A549 treated with GW870086 at 1 μM for 4 hours (cell line): ENCODE data around the gene DNAAF3. TPM values are rescaled to one million over a fixed set of nuclear protein-coding genes. Genes with fewer than 3 reads are reported as not detected.

Experiments used
- total RNA-seq: library from RNA; stranded (reverse); fragments of 200-300 nt; extraction: Qiagen RNA extraction; gene quantifications from 5 replicates; pipeline ENCODE4 v1.2.3, GENCODE V29; 2022; ENCODE audit warnings: low read depth

DNAAF3 gene
- total RNA-seq = 3.7 to 7.7 TPM (median 5.7 TPM) in 5 replicates

DNA sequence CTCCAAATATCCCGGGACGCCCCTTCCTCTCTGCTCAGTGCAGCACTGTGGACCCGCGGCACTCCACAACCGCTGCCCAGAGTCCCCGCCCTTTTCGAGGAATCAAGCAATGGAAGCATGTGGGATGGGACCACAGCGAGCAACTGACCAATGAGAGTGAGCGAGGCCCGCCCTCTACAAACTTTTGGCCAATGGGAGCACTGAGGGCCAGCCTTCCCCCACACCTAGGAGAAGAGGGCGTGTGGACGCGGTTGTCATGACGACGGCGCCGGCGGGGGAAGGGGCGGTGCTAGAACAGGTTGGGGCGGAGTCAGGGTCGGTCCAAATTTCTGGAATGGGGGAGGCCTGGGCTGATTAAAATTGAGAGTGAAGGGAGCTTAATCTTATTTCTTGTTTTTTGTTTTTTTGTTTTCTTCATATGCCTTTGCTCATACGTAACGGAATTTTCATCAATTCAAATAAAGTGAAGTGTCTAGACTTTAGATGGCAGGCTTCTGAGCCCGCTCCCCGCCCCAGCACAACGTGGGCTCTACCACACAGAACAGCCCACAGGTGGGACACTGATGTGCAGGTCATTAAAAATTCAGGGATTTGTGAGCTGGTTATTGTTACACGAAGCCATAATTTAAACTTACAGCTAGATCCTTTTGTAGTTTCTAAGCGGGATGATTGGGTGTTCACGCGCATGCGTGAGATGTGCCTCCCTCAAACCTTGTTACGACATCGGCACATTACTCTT lies at the start of gene DNAAF3:
Gene DNAAF3 (minus strand): TSS at position 84 of the 739 bp plus-strand sequence. CDS start 200 bp downstream, outside the sequence.

GRCh38 chr19:55208880-55209692 lies 42.7 kb upstream of the DNAAF3 start, which contains the start of gene PTPRH:
Gene PTPRH, minus strand, starts transcription at chr19:55209501. Its CDS starts 68 bp downstream, at chr19:55209433.

DNA sequence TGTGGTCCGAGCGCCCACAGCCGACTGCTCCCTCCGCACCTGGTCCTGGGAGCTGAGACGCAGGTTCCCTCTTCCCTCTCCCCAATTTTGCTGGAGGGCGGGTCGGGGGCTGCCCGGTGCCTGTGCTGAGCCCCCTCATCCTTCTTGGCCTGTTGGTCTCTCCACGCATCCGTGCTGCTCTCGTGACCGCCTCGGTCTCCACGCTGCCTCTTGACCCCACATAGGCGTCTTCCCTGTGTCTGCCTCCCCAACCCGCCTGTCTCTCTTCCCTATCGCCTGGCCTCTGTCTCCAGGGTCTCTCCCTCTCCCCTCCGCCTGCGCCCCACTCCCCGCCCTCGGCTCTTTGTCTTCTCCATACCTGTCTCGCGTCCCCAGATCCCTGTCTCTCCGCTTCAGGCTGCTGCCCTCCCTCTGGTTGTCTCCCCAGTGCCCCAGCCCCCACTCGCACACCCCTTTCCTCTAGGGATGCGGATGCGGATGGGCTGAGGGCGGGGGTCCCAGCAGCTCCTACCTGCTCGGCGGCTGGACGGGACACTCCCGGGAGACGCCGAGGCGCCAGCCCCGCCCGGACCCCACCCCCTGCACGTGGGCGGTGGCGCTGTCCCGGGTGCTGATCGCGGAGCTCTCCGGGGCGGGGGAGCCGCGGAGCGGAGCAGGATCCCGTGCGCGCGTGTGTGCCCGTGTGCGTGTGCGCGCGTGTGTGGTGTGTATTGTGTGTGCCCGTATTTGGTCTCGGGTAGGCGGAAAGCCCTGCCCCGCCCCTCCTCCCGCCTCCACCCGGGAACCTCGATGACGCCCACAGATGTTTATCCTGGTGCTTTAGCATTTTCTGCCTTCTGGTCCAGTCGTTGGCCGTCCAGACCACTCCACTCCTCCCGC lies 13.4 kb upstream of the DNAAF3 start, which contains the start of gene SYT5:
Gene SYT5 (minus strand): TSS at position 684 of the 879 bp plus-strand sequence. CDS start 1,248 bp downstream, outside the sequence.

DNA sequence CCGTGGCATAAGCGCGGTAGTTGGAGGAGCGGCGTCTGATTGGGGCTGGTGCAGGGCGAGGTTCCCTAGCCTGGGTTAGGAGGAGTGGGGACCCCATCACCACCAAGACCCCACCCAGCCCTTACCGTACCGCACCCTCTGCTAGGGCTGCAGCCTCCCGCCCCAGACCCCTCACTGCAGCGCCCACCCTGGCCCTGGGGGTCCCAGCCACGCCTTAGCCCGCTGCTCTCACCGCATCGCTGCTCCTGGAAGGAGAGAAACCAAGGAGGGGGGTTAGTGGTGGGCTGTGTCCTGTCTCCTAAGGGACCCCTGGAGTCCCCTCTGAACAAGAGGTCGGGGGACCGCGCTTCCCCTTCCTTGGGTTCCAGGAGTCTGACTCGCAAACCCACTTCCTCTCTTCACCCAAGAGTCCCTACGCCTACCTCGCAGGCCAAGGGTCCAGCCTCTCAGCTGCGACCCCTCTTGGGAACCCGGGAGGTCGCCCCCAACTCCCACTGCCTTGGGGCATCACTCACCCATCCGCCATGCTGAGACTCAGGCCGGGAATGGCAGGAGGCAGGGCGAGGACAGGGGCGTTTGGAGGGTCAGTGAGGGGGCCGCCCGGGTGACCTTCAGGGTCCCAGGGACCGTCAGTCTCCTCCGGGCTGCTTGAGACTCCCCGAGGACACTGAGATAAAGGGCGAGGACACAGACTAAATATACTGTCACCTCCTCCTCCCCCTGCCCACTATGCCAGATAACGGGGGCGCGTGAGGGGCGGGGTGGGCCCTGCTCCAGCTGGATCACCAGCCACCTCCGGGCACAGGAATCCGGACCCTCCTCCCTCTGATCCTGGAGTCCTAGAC lies 9.1 kb downstream of the DNAAF3 start, which contains the start of gene TNNI3:
Gene TNNI3 (minus strand): TSS at position 669 of the 845 bp plus-strand sequence. CDS start 143 bp downstream, at position 526.

DNA sequence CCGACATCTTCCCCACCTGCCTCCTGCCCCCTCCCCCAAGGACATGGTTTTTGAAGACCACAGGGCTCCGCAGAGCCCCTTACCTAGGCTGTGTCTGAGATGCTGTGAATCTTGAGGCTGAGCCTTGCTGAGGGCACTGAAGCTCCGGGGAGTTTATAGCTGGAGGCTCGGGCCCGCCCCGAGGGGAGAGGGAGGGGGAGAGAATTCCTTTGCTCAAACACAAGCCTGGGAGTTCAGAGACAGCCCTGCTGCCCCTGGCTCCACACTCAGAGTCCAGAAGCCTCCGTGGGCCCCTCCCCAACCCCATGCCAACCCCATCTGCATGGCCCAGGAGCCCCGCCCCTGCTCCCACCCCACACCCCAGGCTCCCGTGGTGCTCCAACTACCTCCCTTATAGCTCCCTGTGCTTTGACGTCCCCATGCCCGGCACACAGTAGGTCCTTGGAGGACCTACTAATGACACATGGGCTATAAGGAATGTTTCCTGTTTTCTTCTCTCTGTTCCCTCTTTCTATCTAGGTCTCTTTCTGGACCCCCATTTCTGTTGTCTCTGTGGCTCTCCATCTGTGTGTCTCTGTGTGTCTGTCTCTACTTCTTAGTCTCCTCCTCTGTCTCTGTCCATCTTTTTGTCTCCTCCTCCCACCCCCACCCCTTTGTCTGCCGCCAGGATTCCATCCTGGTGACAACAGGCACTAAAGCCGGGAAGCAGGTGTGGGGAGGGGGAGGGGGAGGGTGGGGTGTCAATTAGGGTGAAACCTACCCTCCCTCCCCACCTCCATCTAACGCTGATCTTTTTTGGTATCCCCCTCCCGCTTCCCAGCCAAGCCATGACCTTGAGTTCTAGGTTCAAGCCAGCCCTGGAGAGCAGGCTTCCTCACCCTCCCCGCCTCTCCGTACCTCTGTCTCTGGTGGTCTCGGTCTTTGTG lies 17.1 kb downstream of the DNAAF3 start, which contains the start of gene TNNT1:
Gene TNNT1 (minus strand): TSS at position 129 of the 926 bp plus-strand sequence. CDS start 2,049 bp downstream, outside the sequence.

GRCh38 chr19:55116859-55117662 lies 49.4 kb downstream of the DNAAF3 start, which contains the start of gene PPP1R12C:
Gene PPP1R12C, minus strand, starts transcription at chr19:55117637. Its CDS starts 94 bp downstream, at chr19:55117543.

Other genes with a start within 250 kb of the DNAAF3 start
- 0.07 TPM in 1 of 5 replicates, not detected in the others for gene NLRP7, start 219.1 kb downstream of the DNAAF3 start, total RNA-seq
- 24.3 to 27.0 TPM (median 26.5 TPM) in 5 replicates for gene NLRP2, start 200.2 kb downstream of the DNAAF3 start, total RNA-seq
- gene GP6, start 128.3 kb downstream of the DNAAF3 start, total RNA-seq = 0.08 to 0.22 TPM (median 0.17 TPM) in 4 of 5 replicates, not detected in the other
- gene RDH13, start 103.5 kb downstream of the DNAAF3 start, total RNA-seq = 15.2 to 22.6 TPM (median 20.6 TPM) in 5 replicates
- 5.0 to 6.5 TPM (median 5.9 TPM) in 5 replicates for gene EPS8L1, start 90.7 kb downstream of the DNAAF3 start, total RNA-seq
- 55.9 to 88.0 TPM (median 82.4 TPM) in 5 replicates for gene PPP1R12C, start 49.0 kb downstream of the DNAAF3 start, total RNA-seq
- 115 to 148 TPM (median 130 TPM) in 5 replicates for gene TNNT1, start 17.4 kb downstream of the DNAAF3 start, total RNA-seq
- 5.9 to 9.6 TPM (median 8.0 TPM) in 5 replicates for gene TNNI3, start 8.9 kb downstream of the DNAAF3 start, total RNA-seq
- 1.9 to 4.8 TPM (median 4.0 TPM) in 5 replicates for gene SYT5, start 13.7 kb upstream of the DNAAF3 start, total RNA-seq
- gene PTPRH, start 42.9 kb upstream of the DNAAF3 start, total RNA-seq = 2.7 to 5.3 TPM (median 5.1 TPM) in 5 replicates
- 3.1 to 5.3 TPM (median 4.1 TPM) in 5 replicates for gene TMEM86B, start 62.1 kb upstream of the DNAAF3 start, total RNA-seq
- gene PPP6R1, start 92.4 kb upstream of the DNAAF3 start, total RNA-seq = 84.5 to 118 TPM (median 109 TPM) in 5 replicates
- gene HSPBP1, start 113.5 kb upstream of the DNAAF3 start, total RNA-seq = 120 to 145 TPM (median 138 TPM) in 5 replicates
- gene BRSK1, start 117.4 kb upstream of the DNAAF3 start, total RNA-seq = 2.5 to 4.3 TPM (median 4.1 TPM) in 5 replicates
- gene TMEM150B, start 158.7 kb upstream of the DNAAF3 start, total RNA-seq = not detected in 5 replicates
- 3.7 to 7.5 TPM (median 5.9 TPM) in 5 replicates for gene KMT5C, start 173.3 kb upstream of the DNAAF3 start, total RNA-seq
- 0.57 to 1.2 TPM (median 0.81 TPM) in 5 replicates for gene COX6B2, start 188.1 kb upstream of the DNAAF3 start, total RNA-seq
- 0.08 to 0.33 TPM (median 0.13 TPM) in 5 replicates for gene GARIN5B, start 196.6 kb upstream of the DNAAF3 start, total RNA-seq
- 14.5 to 19.3 TPM (median 18.6 TPM) in 5 replicates for gene IL11, start 203.8 kb upstream of the DNAAF3 start, total RNA-seq
- gene TMEM190, start 210.2 kb upstream of the DNAAF3 start, total RNA-seq = 0.94 to 2.2 TPM (median 1.7 TPM) in 5 replicates
- gene TMEM238, start 217.7 kb upstream of the DNAAF3 start, total RNA-seq = 2.8 to 9.2 TPM (median 7.0 TPM) in 5 replicates
- gene RPL28, start 219.3 kb upstream of the DNAAF3 start, total RNA-seq = 2,491 to 3,078 TPM (median 2,623 TPM) in 5 replicates
- 343 to 483 TPM (median 443 TPM) in 5 replicates for gene UBE2S, start 241.2 kb upstream of the DNAAF3 start, total RNA-seq